ENCODE measurements around the gene ACACA.

ACACA gene

GRCh38 chr17:37284191-37284590 is 122.4 kb downstream of the ACACA start:
- no peak for DNase-seq

- DNase-seq: no peak
Observed at GRCh38 chr17:37283414-37283961, 123.1 kb downstream of the ACACA start.

GRCh38 chr17:37280841-37281240 is 125.8 kb downstream of the ACACA start:
- DNase-seq: no peak

- no peak for DNase-seq
Observed at GRCh38 chr17:37278247-37278894, 128.3 kb downstream of the ACACA start.

GRCh38 chr17:37276475-37276874 is 130.2 kb downstream of the ACACA start:
- no peak for DNase-seq

- DNase-seq: no peak
Observed at GRCh38 chr17:37274461-37274860, 132.2 kb downstream of the ACACA start.

GRCh38 chr17:37273409-37274051 is 133.1 kb downstream of the ACACA start:
- no peak for DNase-seq

- DNase-seq: no peak
Observed at GRCh38 chr17:37265446-37266173, 141.0 kb downstream of the ACACA start.

- DNase-seq: no peak
Observed at GRCh38 chr17:37261286-37261685, 145.3 kb downstream of the ACACA start.

- DNase-seq: no peak
Observed at GRCh38 chr17:37259030-37259735, 147.5 kb downstream of the ACACA start.

GRCh38 chr17:37256627-37257026 is 150.0 kb downstream of the ACACA start:
- DNase-seq: no peak

GRCh38 chr17:37255432-37255831 is 151.2 kb downstream of the ACACA start:
- DNase-seq: no peak

- no peak for DNase-seq
Observed at GRCh38 chr17:37247825-37248224, 158.8 kb downstream of the ACACA start.

- DNase-seq: no peak
Observed at GRCh38 chr17:37246085-37246484, 160.6 kb downstream of the ACACA start.

GRCh38 chr17:37240381-37240780 is 166.3 kb downstream of the ACACA start:
- no peak for DNase-seq

GRCh38 chr17:37239690-37240334 is 166.8 kb downstream of the ACACA start:
- no peak for DNase-seq

- no peak for DNase-seq
Observed at GRCh38 chr17:37234106-37234505, 172.5 kb downstream of the ACACA start.

GRCh38 chr17:37233036-37233435 is 173.6 kb downstream of the ACACA start:
- no peak for DNase-seq

GRCh38 chr17:37231887-37232286 is 174.7 kb downstream of the ACACA start:
- no peak for DNase-seq

GRCh38 chr17:37230633-37231032 is 176.0 kb downstream of the ACACA start:
- DNase-seq: no peak

GRCh38 chr17:37225465-37225864 is 181.2 kb downstream of the ACACA start:
- no peak for DNase-seq

GRCh38 chr17:37221865-37222264 is 184.8 kb downstream of the ACACA start:
- no peak for DNase-seq

GRCh38 chr17:37220607-37220953 is 186.1 kb downstream of the ACACA start:
- DNase-seq: no peak
